OCI-LY3 (cell line): Measurements from ENCODE around the gene TAX1BP1.

Source experiments
- EZH2phosphoT487 ChIP-seq: fragments of 200-600 bp; shearing (Covaris generic); IDR thresholded peaks from 2 replicates; pipeline ENCODE4 v1.6.1; 2018; ENCODE audit warnings: antibody characterized with exemption, mixed run types, low read depth
- TF ChIP-seq, protein P1 (sequence below): fragments of 200-600, 300-600 bp; sonication (generic); IDR thresholded peaks from 2 replicates; pipeline ENCODE4 v1.5.1; 2014; ENCODE audit warnings: antibody characterized with exemption, low read length, low read depth

- TF ChIP-seq, protein P1, sequence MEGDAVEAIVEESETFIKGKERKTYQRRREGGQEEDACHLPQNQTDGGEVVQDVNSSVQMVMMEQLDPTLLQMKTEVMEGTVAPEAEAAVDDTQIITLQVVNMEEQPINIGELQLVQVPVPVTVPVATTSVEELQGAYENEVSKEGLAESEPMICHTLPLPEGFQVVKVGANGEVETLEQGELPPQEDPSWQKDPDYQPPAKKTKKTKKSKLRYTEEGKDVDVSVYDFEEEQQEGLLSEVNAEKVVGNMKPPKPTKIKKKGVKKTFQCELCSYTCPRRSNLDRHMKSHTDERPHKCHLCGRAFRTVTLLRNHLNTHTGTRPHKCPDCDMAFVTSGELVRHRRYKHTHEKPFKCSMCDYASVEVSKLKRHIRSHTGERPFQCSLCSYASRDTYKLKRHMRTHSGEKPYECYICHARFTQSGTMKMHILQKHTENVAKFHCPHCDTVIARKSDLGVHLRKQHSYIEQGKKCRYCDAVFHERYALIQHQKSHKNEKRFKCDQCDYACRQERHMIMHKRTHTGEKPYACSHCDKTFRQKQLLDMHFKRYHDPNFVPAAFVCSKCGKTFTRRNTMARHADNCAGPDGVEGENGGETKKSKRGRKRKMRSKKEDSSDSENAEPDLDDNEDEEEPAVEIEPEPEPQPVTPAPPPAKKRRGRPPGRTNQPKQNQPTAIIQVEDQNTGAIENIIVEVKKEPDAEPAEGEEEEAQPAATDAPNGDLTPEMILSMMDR: no peak
- no peak for TF ChIP-seq EZH2phosphoT487
Observed at GRCh38 chr7:27834179-27834921, 94.4 kb downstream of the TAX1BP1 start.
